ENCODE measurements around the gene MLLT6. TPM values are rescaled to one million over a fixed set of nuclear protein-coding genes. Genes with fewer than 3 reads are reported as not detected.

Gene MLLT6
- total and polyA plus RNA-seq, 2 of the 13 experiments (the other 11 are each of a cell fraction or from before 2014, with no cell fraction given), result 50.7 to 69.5 TPM

DNA sequence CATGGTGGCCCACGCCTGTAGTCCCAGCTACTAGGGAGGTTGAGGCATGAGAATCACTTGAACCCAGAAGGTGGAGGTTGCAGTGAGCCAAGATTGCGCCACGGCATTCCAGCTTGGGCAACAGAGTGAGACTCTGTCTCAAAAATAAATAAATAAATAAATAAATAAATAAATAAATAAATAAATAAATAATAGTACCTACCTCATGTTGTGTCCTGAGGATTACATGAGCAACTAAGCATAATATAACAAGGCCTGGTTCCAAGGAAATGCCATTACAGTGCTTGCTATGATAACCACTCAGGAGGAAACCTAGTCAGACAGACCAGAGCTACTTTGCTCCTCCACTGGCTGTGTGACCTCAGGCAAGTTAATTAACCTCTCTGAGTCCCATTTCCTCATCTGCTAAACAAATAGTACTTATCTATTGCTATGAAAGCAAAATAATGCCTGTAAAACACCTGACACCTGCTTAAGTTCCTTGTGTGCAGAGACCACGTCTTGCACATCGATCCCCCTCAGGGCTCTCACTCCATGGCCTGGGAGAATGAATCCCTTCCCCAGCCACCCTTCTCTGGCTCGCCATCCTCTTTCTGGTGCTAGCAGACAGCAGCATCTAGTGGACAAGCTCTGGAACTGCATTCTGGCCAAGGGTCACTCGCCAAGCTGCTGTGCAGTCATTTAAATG lies 37.8 kb upstream of the MLLT6 start (continued):
- TF ChIP-seq KMT2A (CRISPR knock-in tag; IDR thresholded peaks at IDR 0.05) (peak; percentile 66; the same call in 1 of the 2 replicates), NR2F1 (CRISPR knock-in tag; IDR thresholded peaks at IDR 0.05) (0 out of 4 replicates have a peak, but pooled peaks have one; percentile 30), THAP11 (CRISPR knock-in tag; IDR thresholded peaks at IDR 0.05) (peak; percentile 66), IRF2 (CRISPR knock-in tag; IDR thresholded peaks at IDR 0.05) (peak; percentile 90), TARDBP (CRISPR knock-in tag; IDR thresholded peaks at IDR 0.05) (peak; percentile 81)
- TF ChIP-seq, protein P1, sequence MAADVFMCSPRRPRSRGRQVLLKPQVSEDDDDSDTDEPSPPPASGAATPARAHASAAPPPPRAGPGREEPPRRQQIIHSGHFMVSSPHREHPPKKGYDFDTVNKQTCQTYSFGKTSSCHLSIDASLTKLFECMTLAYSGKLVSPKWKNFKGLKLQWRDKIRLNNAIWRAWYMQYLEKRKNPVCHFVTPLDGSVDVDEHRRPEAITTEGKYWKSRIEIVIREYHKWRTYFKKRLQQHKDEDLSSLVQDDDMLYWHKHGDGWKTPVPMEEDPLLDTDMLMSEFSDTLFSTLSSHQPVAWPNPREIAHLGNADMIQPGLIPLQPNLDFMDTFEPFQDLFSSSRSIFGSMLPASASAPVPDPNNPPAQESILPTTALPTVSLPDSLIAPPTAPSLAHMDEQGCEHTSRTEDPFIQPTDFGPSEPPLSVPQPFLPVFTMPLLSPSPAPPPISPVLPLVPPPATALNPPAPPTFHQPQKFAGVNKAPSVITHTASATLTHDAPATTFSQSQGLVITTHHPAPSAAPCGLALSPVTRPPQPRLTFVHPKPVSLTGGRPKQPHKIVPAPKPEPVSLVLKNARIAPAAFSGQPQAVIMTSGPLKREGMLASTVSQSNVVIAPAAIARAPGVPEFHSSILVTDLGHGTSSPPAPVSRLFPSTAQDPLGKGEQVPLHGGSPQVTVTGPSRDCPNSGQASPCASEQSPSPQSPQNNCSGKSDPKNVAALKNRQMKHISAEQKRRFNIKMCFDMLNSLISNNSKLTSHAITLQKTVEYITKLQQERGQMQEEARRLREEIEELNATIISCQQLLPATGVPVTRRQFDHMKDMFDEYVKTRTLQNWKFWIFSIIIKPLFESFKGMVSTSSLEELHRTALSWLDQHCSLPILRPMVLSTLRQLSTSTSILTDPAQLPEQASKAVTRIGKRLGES (CRISPR knock-in tag; IDR thresholded peaks at IDR 0.05; ENCODE audit: borderline replicate concordance), result no peak

DNA sequence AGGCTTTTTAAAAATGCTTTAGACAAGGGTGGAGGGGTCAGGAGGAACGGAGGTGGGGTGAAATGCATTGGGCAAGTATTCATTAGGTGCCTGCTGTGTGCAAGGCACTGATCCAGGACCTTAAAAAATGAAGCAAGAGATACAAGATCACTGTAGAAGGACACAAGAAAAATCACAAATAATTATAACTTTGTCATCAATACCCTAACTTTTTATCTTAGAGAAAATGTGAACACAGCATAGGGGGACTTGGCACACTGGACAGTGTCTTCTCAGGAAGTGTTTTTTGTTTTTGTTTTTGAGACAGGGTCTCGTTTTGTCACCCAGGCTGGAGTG lies 37.3 kb upstream of the MLLT6 start:
- ATAC-seq, result no peak
- intact Hi-C loops (cut with micrococcal nuclease; ENCODE audit: unreplicated experiment), result loop anchor here (1.0 to 10.0 kb wide), 5 partner anchors 83 to 243 kb away; partner anchors contain the start of gene ARHGAP23
- no peak for FAIRE-seq
- no peak for DNase-seq (ENCODE audit: low spot score)
- H3K27me3 ChIP-seq (ENCODE audit: control insufficient read depth in 1 of 2, insufficient read depth in 2 of 2, low read length in 2 of 2), result peaks cover 7 to 28% of the 10 kb centered on the region in 2 experiments; a peak in 4 of 5 replicates
- H2AFZ ChIP-seq (ENCODE audit: low read length), result no peak overlapping the region
- in situ Hi-C loops (cut with HindIII; ENCODE audit: extremely low pct_ligation_motif_present, low pct_unique_long_range_greater_than_20kb), result loop anchor here (5.0 to 10.0 kb wide), 3 partner anchors 110 to 243 kb away; partner anchors contain the start of gene ARHGAP23
- H3K4me2 ChIP-seq (ENCODE audit: low read depth, low read length), result no peak overlapping the region
- H3K4me1 ChIP-seq (ENCODE audit: insufficient read depth, low read length), result peaks cover 75% of the 10 kb centered on the region
- no peak overlapping the region for H3K27ac ChIP-seq (ENCODE audit: extremely low read length, insufficient read depth, low read length)
- ChIA-PET CTCF (ENCODE audit: low intra/inter-chr PET ratio, low total read pairs) (interaction anchor here (1.2 to 7.0 kb wide), 11 partner anchors 47 to 224 kb away, joined by 3 to 73 read pairs (median 9); partner anchors contain the start of gene SRCIN1), POLR2A (interaction anchor here (0.6 to 2.0 kb wide), 9 partner anchors 10 to 159 kb away, joined by 3 to 10 read pairs (median 5); partner anchors contain the start of gene SRCIN1)
- no TSS peak for BruUV-seq (replicated peaks)
- no peak overlapping the region for H3K4me3 ChIP-seq (replicated peaks in 1 of 3; ENCODE audit: insufficient read depth in 1 of 3, low read depth in 2 of 3, low read length in 3 of 3)
- peaks cover 5% of the 10 kb centered on the region for H3K79me2 ChIP-seq (ENCODE audit: insufficient read depth, low read length)
- H3K9ac ChIP-seq (ENCODE audit: insufficient read depth, low read depth, low read length), result no peak overlapping the region
- no peaks in the 10 kb centered on the region for H3K9me3 ChIP-seq (ENCODE audit: low read length)
- no peaks in the 10 kb centered on the region for H3K36me3 ChIP-seq (replicated peaks in 1 of 2; ENCODE audit: control insufficient read depth in 1 of 2, insufficient read depth in 2 of 2, low read length in 2 of 2)
- peaks cover 4% of the 10 kb centered on the region; the same call in 1 of the 2 replicates for H4K20me1 ChIP-seq (ENCODE audit: insufficient read depth, low read length)
- 0% methylated on average over 2 of the region's 2 CpGs for WGBS (ENCODE audit: low lambda C conversion rate)
- TF ChIP-seq, protein P2, sequence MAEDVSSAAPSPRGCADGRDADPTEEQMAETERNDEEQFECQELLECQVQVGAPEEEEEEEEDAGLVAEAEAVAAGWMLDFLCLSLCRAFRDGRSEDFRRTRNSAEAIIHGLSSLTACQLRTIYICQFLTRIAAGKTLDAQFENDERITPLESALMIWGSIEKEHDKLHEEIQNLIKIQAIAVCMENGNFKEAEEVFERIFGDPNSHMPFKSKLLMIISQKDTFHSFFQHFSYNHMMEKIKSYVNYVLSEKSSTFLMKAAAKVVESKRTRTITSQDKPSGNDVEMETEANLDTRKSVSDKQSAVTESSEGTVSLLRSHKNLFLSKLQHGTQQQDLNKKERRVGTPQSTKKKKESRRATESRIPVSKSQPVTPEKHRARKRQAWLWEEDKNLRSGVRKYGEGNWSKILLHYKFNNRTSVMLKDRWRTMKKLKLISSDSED (CRISPR knock-in tag; IDR thresholded peaks at IDR 0.05), result no peak
- TF ChIP-seq CHD4 (IDR thresholded peaks at IDR 0.05; ENCODE audit: borderline replicate concordance, low read length) (no peak), NR2F1 (CRISPR knock-in tag; IDR thresholded peaks at IDR 0.05) (no peak), SAFB2 (CRISPR knock-in tag; IDR thresholded peaks at IDR 0.05; ENCODE audit: borderline replicate concordance, low read depth) (no peak), ZNF766 (CRISPR knock-in tag; IDR thresholded peaks at IDR 0.05; ENCODE audit: borderline replicate concordance) (0 out of 2 replicates have a peak, but pooled peaks have one; percentile 15)
- TF ChIP-seq, protein P3, sequence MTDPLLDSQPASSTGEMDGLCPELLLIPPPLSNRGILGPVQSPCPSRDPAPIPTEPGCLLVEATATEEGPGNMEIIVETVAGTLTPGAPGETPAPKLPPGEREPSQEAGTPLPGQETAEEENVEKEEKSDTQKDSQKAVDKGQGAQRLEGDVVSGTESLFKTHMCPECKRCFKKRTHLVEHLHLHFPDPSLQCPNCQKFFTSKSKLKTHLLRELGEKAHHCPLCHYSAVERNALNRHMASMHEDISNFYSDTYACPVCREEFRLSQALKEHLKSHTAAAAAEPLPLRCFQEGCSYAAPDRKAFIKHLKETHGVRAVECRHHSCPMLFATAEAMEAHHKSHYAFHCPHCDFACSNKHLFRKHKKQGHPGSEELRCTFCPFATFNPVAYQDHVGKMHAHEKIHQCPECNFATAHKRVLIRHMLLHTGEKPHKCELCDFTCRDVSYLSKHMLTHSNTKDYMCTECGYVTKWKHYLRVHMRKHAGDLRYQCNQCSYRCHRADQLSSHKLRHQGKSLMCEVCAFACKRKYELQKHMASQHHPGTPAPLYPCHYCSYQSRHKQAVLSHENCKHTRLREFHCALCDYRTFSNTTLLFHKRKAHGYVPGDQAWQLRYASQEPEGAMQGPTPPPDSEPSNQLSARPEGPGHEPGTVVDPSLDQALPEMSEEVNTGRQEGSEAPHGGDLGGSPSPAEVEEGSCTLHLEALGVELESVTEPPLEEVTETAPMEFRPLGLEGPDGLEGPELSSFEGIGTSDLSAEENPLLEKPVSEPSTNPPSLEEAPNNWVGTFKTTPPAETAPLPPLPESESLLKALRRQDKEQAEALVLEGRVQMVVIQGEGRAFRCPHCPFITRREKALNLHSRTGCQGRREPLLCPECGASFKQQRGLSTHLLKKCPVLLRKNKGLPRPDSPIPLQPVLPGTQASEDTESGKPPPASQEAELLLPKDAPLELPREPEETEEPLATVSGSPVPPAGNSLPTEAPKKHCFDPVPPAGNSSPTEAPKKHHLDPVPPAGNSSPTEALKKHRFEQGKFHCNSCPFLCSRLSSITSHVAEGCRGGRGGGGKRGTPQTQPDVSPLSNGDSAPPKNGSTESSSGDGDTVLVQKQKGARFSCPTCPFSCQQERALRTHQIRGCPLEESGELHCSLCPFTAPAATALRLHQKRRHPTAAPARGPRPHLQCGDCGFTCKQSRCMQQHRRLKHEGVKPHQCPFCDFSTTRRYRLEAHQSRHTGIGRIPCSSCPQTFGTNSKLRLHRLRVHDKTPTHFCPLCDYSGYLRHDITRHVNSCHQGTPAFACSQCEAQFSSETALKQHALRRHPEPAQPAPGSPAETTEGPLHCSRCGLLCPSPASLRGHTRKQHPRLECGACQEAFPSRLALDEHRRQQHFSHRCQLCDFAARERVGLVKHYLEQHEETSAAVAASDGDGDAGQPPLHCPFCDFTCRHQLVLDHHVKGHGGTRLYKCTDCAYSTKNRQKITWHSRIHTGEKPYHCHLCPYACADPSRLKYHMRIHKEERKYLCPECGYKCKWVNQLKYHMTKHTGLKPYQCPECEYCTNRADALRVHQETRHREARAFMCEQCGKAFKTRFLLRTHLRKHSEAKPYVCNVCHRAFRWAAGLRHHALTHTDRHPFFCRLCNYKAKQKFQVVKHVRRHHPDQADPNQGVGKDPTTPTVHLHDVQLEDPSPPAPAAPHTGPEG (CRISPR knock-in tag; IDR thresholded peaks at IDR 0.05), result 0 out of 2 replicates have a peak, but pooled peaks have one; percentile 48

All from HepG2 (cell line).